Activated effector memory CD4-positive, alpha-beta T cell treated with Interleukin-2 at 50 U/mL for 16 hours (primary cell): ENCODE data around the gene PTPRN2.
"Not testable (repeated sequence)": the region's sequence is repeated elsewhere in the genome, so short reads cannot be mapped to it uniquely, and the experiment has no call there.

Source experiments
- DNase-seq: peaks from one replicate; pipeline ENCODE4 v3.0.0-alpha.2; 2020

PTPRN2 gene

GRCh38 chr7:158530800-158531609 lies 56.6 kb downstream of the PTPRN2 start:
- no peak for DNase-seq

GRCh38 chr7:158529181-158530096 lies 58.2 kb downstream of the PTPRN2 start:
- no peak for DNase-seq

DNA sequence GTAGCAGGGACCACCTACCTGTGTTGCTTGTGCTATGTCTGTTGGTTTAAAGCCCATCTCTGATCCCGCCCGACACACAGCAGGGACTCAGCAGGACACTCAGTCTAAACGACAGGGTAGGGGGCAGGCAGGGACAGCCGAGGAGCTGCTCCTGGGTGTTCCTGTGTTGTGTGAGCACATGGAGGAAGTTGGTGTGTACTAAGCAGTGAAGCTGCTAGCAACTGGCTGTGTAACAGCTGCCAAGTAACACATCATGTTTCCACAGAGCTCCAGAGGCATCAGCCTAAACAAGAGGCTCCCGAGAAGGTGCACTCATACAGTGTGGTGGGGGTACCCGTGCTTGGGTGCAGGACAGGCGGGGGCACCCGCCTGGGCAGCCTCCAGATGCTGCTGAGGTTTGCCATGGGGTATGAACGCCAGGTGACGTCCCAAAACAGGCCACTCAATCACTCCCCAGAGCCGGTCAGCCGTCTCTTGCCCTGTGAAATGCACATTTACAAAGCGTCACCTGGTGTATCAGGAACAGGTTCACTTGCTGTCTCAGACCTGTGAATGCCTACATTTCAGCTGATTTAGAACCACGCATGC lies 59.6 kb downstream of the PTPRN2 start:
- no peak for DNase-seq

- DNase-seq = no peak
Measured at GRCh38 chr7:158527495-158527894, 60.1 kb downstream of the PTPRN2 start.

- DNase-seq = no peak
Measured at GRCh38 chr7:158527038-158527437, 60.6 kb downstream of the PTPRN2 start.

DNA sequence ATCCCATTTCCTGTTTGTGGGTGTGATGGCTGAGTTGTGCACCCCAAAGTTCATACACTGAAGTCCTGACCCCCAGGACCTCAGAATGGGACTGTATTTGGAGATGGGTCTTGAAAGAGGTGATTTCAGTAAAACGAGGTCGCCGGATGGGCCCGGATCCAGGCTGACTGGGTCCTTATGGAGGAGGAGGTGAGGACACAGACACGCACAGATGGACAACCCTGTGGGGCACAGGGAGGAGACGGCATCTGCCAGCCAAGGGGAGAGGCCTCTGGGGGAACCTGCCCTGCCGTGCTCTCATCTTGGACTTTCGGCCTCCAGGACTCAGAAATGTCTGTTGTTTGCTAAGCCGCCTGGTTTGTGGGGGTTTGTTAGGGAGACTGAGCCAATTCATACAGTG lies 61.1 kb downstream of the PTPRN2 start:
- DNase-seq = no peak

- DNase-seq = no peak
Measured at GRCh38 chr7:158525648-158526484, 61.8 kb downstream of the PTPRN2 start.

DNA sequence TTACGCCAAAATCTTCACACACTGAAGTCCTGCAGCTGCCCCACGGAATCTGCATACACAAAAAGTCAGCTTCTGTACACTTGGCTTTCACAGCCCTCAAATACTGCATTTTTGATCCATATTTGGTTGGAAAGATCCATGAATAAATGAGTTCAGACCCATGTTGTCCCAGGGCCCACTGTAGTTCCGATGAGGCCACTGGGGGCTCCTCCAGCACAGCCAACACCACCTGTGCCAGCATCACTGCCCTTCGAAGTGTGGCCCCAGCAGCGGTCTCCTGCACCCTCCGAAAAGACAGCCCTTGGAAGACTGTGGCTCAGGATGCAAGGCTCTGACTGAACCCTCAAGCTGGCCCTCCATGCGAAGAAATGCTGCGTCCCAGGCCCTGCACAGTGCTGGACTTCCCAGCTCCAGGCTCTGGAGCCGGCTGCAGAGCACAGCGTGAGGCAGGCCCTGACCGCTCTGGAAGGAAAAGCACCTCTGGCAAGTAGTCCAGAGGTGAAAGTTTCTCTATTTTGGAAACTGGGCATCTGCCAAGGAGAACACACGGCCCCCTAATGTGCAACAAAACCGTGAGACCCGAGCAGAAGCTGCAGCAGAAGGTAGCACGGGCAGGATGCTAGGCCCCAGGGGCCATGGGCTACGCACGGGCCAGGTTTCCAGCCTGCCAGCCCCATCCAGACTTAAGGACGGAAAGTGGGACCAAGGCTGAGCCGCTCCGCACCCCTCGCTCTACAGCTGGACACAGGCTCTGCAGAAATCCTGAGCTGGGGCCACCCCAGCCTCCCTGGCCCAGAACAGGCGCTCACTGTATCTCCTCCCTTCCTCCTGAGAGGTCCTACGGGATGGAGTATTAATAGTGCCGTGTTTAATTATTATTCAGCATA lies 62.6 kb downstream of the PTPRN2 start:
- DNase-seq = no peak

GRCh38 chr7:158524286-158524685 lies 63.3 kb downstream of the PTPRN2 start:
- not testable (repeated sequence) for DNase-seq

DNA sequence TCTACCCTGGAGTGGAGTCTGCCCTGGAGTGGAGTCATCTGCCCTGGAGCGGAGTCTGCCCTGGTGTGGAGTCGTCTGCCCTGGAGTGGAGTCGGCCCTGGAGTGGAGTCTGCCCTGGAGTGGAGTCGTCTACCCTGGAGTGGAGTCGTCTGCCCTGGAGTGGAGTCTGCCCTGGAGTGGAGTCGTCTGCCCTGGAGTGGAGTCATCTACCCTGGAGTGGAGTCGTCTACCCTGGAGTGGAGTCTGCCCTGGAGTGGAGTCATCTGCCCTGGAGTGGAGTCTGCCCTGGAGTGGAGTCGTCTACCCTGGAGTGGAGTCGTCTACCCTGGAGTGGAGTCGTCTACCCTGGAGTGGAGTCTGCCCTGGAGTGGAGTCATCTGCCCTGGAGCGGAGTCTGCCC lies 63.7 kb downstream of the PTPRN2 start:
- DNase-seq = not testable (repeated sequence)

DNA sequence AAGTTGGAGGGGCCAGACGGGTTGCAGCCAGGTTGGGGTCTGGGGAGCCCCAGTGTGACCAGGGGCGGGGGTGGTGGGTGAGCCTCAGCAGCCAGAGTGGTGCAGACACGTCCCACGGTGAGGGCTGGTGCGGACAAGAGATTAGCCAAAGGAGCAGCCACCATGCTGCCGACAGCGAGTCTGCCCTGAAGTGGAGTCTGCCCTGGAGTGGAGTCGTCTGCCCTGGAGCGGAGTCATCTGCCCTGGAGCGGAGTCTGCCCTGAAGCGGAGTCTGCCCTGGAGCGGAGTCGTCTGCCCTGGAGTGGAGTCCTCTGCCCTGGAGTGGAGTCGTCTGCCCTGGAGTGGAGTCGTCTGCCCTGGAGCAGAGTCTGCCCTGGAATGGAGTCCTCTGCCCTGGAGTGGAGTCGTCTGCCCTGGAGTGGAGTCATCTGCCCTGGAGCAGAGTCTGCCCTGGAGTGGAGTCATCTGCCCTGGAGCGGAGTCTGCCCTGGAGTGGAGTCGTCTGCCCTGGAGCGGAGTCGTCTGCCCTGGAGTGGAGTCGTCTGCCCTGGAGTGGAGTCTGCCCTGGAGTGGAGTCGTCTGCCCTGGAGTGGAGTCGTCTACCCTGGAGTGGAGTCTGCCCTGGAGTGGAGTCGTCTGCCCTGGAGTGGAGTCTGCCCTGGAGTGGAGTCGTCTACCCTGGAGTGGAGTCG lies 64.3 kb downstream of the PTPRN2 start:
- DNase-seq = not testable (repeated sequence)

DNA sequence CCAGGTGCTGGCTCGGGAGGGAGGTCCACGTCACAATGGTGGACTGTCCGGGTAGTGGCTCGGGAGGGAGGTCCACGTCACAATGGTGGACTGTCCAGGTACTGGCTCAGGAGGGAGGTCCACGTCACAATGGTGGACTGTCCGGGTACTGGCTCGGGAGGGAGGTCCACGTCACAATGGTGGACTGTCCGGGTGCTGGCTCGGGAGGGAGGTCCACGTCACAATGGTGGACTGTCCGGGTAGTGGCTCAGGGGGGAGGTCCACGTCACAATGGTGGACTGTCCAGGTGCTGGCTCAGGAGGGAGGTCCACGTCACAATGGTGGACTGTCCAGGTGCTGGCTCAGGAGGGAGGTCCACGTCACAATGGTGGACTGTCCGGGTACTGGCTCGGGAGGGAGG lies 65.8 kb downstream of the PTPRN2 start:
- not testable (repeated sequence) for DNase-seq

- no peak for DNase-seq
Measured at GRCh38 chr7:158520825-158521224, 66.8 kb downstream of the PTPRN2 start.

DNA sequence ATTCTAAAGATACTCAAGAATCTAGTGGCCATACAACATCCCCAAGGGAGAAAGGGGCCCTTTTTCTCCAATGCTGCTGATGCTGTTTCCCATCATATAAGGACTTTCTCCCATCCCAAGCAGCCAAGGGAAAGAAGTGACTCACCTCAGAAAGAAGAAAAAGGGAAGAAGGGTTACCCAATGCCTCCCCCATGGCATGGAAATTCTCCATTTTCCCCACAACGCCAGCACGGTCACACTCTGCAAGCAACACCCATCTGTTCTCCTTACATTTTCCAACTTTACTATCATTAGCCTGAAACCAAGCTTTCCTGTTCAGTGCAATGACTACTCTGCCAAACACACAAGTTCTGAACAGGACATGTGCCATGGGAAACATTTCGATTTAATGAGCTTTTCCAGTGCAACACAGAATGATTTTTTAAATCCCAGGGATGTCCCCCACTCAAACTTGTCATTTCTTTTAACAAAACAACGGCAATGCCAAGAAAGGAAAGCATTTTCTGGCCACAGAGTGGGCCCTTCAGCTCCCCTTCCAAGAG lies 67.9 kb downstream of the PTPRN2 start:
- no peak for DNase-seq

GRCh38 chr7:158518980-158519632 lies 68.5 kb downstream of the PTPRN2 start:
- no peak for DNase-seq

DNA sequence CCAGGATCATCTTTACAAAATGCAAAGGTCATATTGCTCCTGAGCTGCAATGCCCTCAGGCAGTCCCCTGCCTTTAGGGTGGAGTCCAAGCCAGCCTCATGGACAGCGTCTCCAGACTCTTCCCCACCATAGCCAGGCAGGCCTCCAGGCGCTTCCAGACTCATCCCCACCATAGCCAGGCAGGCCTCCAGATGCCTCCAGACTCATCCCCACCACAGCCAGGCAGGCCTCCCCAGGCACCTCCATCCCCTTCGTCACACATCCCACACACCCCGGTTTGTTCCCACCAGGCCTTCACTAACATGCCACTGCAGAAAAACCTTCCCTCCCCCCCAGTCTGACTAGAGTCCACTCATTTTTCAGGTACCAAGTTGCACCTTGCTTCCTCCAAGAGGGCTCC lies 70.1 kb downstream of the PTPRN2 start:
- DNase-seq = no peak

DNA sequence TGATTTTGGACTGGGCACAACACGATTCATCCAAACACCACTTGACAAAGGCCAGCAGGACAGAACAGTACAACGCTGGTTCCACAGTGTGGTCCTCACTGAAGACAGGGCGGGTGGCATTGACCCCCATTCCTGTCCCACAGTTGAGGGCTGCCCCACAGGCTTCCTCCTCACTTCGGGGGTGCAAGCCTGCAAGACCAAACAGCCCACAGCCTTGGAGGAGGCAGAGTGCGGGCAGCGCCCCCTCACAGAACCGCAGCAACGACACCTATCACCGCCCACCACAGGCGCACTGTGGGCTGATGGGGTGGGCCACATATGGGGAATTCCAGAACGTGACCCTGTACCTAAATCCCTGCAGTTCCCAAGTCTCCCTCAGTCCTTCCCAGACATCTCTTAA lies 70.6 kb downstream of the PTPRN2 start:
- no peak for DNase-seq

DNA sequence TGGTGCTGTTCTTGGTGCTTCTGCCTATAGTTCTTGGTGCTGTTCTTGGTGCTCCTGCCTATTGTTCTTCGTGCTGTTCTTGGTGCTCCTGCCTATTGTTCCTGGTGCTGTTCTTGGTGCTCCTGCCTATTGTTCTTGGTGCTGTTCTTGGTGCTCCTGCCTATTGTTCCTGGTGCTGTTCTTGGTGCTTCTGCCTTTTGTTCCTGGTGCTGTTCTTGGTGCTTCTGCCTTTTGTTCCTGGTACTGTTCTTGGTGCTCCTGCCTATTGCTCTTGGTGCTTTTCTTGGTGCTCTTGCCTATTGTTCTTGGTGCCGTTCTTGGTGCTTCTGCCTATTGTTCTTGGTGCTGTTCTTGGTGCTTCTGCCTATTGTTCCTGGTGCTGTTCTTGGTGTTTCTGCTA lies 71.1 kb downstream of the PTPRN2 start:
- no peak for DNase-seq

DNA sequence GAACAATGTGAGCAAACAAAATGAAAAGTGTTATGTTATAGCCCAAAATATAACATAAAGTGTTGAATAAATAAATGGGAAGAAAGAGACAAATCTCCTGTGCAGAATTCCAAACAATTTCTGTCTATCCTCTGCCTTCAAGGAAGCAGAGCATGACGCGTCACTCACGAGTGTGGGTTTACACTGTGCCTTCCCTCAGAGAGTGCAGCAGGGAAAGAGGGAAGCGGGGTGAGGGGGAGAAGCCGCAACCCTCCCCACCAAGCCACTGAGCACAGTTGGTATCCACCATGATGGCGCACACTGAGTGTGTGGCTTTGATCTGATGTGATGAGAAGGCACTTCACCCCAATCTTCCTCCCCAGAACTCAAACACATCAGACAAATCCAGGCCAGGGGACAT lies 74.8 kb downstream of the PTPRN2 start:
- DNase-seq = no peak

DNA sequence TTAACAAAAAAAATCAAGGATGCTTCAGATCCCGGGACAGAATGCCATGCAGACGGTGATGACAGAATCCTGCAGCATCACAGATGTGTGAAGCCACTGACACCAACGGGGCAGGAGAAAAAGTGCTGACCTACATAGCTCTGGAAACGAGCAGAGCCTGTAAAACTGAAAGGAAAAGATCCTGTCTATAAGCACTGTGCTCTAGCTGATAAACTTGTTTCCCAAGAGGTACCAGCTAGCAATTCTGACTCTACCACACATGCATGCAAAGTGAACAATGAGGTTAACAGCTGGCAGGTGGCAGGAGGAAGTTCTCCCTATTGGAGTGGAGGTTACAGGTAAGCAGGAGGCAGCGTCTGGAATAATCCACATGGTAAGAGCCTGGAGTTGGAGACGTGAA lies 75.6 kb downstream of the PTPRN2 start:
- no peak for DNase-seq
